Fibroblast of skin of right biceps (primary cell): Measurements from ENCODE around the gene MMEL1.
"Not testable (repeated sequence)": the region's sequence is repeated elsewhere in the genome, so short reads cannot be mapped to it uniquely, and the experiment has no call there.

Source experiments
- DNase-seq: peaks from one replicate; pipeline ENCODE4 v3.0.0-alpha.2; 2013

The MMEL1 gene

DNA sequence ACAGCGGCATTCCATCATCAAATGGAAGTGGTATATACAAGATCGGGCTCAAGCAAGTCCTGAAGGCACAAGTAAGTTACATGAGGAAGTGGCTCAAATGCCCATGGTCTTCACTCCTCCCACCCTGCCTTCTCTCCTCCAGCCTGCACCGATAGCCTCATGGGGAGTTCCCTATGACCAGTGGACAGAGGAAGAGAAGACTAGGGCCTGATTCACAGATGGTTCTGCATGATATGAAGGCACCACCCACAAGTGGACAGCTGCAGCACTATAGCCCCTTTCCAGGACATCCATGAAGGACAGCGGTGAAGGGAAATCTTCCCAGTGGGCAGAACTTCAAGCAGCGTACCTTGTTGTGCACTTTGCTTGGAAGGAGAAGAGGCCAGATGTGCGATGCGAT lies 7.1 kb downstream of the MMEL1 start:
- DNase-seq = not testable (repeated sequence)

- no peak for DNase-seq
Observed at GRCh38 chr1:2625311-2625710, 7.5 kb downstream of the MMEL1 start.

DNA sequence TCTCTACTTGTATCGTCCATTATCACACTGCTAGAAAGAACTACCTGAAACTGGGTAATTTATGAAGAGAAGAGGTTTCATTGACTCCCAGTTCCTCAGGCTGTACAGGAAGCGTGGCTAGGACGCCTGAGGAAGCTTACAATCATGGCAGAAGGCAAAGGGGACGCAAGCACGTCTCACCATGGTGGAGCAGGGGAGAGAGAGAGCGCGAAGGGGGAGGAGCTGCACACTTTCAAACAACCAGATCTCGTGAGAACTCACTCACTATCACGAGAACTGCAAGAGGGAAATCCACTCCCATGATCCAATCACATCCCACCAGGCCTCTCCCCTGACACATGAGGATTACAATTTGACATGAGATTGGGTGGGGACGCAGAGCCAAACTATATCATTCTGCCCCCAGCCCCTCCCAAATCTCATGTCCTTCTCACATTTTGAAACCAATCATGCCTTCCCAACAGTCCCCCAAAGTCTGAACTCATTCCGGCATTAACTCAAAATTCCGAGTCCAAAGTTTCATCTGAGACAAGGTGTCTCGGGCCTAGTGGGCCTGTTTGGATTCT lies 8.0 kb downstream of the MMEL1 start:
- DNase-seq = no peak

DNA sequence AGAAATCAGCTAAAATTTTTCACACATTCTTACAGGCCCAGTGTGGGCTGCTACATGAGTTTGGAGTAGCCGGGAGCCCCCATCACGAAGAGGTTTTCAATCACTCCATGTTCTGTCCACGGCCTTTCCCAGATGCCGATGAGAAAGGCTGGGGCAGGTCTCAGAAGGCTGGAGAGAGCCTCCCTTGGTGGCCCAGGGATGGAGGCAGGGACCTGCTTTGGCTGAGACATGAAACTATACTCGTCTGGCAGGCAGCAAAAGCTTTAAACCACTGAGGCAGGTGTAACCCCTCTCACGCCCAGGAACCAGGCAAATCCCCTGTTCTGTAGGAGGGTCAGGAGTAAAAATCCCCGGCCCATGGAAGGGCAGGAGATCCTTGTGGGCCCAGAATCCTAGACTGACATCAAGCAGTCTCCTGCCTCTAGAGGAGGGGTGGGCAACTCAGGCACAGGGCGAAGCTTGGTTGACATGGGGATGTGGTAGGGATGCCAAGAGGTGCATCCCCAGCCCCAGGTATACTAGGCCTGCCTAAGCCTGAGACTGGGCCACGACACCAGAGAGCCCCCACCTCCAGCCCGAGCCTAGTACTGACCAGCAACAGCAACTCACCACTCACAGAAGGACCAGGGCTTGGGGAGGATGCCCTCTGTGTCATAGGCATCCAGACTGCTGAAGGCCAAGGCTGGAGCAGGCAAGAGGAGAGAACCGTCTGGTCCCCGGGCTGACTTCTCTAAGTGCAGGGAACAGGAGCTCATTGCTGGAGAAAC lies 9.1 kb downstream of the MMEL1 start:
- DNase-seq = no peak

GRCh38 chr1:2617971-2618470 lies 14.8 kb downstream of the MMEL1 start:
- no peak for DNase-seq

DNA sequence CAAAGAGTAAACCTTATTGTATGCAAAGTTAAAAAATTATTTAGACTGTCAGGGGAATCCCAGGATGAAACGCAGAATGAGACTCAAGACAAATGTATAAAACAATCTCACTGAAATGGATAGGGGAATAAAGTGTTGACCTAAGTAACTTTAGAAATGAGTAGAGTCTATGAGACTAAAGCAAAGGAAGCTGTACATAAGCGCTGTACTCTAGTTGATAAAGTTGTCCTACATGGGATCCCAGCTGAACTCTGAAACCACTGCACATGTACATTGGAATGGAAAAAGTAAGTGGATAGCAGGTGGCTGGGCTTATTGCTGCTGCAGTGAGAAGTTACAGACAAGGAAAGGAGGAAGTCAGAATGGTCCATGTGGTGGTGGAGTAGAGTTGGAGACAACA lies 18.7 kb downstream of the MMEL1 start:
- no peak for DNase-seq

DNA sequence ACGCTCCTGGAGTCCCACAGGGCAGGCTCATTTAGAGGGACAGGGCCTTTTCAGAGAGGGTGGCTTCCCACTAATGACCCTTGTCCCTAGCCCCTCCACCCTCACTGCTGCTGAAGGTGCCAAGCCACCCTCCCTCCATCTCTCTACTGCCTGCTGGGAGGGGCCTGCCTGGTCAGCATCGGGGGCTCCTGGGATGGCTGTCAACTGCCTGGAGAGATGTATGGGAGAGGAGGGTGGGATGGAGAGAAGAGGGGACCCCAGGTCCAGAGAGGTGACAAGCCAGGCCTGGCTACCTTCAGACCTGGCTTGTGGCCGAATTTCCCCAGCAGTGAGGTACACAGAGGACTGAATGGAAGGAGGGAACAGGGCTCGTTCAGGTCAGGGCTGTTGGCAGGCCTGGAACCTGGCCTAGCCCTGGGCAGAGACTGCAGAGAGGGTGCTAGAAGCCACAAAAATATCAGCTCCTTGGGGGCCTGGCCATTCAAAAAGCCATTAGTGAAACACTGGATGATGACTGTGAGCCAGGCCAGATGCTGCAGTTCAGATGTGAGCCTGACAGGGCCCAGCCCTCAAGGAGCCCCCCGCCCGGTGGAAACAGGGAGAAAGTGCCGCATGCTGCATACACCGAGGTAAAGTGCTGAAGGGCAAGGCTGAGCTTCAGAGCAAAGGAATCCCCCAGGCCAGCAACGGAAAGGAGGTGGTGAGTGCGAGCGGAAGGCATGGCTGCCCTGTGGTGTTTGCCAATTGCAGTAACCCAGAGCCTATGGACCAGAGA lies 20.0 kb downstream of the MMEL1 start:
- no peak for DNase-seq

DNA sequence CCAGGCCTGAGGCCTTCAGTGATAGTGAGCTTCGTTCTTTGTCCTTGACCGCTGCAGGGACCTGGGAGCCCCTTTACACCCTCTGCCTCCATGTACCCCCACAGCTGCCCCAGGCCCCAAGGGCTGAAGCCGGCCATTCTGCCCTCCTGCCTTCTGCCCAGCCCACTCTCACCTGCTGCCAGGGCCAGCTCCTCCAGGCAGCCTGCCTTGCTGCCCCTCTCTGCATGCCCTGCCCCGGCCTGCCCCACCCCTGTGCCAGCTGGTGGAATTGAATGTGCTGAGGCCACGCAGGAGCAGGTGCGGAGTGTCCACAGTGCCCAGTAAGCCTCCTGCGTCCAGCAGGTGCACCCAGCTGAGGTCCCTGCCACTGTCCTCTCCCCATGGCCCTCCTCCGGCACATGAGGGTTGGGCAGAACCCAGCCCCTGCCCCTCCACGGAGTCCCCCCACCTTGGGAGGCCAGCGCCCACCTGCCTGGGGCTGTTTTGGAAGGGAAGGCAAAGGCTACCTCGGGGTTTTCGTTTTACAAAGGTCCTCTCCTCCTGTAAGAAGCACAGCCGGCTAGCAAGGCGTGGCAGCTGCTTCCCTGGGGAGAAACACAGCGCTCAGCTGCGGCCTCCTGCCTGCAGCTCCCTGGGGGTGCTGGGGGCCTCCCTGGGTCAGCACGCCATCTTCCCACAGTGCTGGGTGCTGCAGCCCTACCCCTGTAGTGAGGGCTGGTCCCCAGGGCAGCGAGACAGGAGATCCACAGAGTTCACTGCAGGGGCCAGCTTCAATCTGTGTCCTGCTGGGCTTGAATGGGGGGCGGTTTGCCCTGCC lies 21.0 kb downstream of the MMEL1 start:
- no peak for DNase-seq

- no peak for DNase-seq
Observed at GRCh38 chr1:2611031-2611501, 21.8 kb downstream of the MMEL1 start.

DNA sequence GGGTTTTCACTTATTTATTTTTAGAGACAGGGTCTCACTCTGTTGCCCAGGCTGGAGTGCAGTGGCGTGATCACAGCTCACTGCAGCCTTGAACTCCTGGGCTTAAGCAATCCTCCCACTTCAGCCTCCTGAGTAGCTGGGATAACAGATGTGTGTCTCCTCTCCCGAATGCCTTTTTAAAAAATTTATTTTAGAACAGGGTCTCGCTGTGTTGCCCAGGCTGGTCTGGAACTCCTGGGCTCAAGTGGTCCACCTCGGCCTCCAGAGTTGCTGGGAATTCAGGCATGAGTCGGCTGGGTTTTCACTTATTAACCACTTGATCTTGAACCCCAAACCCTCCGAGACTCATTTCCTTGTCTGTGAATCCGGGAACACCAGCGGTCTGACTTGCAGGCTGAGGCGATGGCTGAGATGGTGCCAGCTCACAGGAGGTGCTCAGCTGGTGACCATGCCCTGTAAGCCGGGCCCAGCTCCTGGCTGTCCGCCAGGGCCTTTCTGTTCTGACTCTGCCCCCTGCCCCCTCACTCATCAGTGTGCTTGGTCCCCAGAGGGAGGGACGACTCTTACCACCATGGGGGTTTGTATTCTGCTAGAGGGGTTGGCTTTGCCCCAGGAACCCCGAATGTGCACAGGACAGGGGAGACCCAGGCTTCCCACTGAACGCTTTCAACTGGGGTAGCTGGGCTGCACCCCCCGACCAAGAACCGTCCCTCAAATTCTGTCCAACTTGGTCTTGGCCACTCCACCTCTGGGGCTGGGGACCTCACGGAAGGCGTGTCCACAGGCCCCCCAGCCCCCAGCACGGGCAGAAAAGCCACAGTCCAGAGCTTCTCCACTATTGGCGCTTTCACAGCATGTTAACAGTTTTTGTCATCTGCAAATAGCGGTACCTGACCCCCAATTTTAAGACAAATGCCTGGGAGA lies 22.5 kb downstream of the MMEL1 start:
- DNase-seq = no peak

DNA sequence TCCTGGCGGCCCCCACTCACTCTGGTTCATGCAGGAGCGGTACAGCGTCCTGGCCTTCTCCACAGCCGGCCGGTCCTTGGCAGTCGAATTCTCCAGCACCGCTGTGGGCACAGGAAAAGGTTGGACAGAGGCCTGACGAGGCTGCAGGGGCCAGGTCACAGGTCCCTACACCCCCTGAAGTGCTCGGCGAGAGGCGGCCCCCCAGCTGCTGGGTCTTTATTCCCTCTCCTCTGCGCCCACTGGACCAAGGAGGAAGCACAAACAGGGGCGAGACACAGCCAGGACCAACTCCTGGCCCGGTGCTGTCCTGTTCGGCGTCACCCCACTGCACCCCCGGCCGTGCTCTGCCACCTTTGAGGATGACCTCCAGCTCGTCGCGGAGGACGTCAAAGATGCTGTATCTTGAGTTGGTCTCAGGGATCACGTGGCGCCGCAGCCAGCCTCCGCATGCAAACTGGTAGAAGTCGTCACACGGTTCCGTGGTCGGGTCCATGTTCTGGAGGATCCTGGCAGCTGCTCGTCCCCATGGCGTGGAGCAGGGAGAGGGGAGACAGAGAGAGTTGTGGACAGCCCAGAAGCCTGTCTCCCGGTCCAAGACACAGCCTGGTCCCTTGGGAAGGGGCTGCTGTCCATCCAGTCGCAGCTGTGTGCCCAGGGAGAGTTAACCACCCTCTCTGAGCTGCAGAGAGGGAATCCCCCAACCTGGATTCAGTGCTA lies 23.3 kb downstream of the MMEL1 start:
- DNase-seq = no peak

- no peak for DNase-seq
Observed at GRCh38 chr1:2607641-2608091, 25.1 kb downstream of the MMEL1 start.

- DNase-seq = no peak
Observed at GRCh38 chr1:2606881-2607621, 25.8 kb downstream of the MMEL1 start.

- DNase-seq = no peak
Observed at GRCh38 chr1:2606396-2606880, 26.4 kb downstream of the MMEL1 start.

DNA sequence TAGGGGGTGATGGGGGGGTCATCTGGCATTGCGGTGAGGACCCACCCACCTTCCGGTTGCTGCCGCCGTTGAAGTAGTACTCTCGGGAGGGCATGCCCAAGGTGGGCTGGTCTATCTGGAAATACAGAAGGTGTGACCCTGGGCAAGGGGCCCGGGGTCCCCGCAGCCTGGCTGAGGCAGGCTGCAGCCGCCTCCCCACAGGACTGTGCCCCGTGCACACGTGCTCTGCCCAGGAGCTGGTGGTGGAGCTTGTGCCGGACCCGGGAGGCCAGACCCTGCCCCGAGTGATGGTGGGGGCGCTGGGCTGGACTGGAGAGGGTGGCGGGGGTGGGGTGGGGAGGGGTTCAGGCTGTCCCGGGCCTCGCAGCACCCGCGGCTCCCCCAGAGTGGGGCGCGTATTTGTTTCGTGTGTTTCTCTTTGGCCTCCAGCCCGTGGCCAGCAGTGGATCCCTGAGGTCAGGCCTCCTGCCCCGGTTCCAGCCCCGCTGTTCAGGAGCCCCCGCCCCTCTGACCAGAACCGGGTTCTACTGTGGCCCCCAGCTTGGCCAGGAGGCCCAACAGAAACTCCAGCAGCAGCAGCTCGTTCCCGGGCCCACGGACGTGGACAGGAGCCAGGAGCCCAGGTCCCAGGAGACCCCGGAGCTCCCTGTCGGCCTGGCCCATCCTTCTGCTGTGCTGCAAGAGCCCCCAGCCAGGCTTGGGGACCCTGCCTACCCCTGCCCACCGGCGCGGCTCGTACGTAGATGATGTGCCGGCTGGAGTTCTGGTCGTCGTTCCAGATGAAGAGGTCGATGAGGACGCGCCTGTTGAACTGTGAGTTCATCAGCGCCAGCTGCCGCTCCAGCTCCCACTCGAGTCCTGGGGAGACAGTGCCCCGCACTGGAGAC lies 27.1 kb downstream of the MMEL1 start:
- DNase-seq = no peak

- DNase-seq = no peak
Observed at GRCh38 chr1:2604844-2605508, 27.8 kb downstream of the MMEL1 start.

GRCh38 chr1:2604156-2604843 lies 28.5 kb downstream of the MMEL1 start:
- DNase-seq = no peak
